Measurements from ENCODE around the gene GLB1L. TPM values are rescaled to one million over a fixed set of nuclear protein-coding genes. Genes with fewer than 3 reads are reported as not detected.
A peak's percentile ranks its signal among the peaks of the same experiment; 100 is the strongest.
"Not testable (repeated sequence)": the region's sequence is repeated elsewhere in the genome, so short reads cannot be mapped to it uniquely, and the experiment has no call there.

Gene GLB1L
- total RNA-seq, 2 donors from 2014 or later = 1.8 to 3.4 TPM

DNA sequence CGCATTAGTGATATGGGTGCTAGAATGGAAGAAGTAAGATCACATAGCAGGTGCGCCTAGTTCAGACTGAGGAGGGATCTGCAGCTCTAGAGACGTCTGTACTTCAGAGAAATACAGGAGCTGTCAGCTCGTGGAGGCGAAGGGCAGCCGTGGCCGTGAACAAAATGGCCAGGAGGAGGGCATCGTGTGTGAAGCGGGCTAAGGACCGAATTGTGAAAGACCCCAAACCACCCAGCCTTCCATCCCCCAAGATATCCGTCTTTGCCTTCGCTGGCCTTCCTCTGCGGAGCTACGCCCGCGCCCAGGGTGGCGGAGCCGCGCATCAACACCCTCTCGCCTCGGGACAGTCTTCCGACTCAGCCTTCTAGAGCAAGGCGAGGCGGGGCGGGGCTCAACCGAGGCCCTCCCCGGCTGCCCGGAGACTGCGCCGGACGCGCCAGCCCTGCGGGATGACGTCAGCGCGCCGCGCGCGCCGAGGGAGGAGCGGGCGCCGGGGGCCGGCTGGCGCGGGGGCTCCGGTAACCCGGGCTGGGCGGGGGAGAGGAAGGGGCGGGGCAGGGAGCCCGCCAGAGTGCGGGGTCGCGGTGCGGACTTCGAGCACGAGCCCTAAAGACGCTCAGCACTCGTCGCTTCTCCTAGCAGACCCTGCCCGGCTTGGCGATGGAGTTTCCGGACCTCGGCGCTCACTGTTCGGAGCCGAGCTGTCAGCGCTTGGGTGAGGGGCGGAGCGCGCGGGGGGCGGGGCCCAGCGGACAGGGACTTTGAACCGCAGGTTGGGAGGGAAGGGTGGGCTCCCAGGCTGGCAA is 38.7 kb downstream of the GLB1L start, which contains the start of gene ZFAND2B:
Gene ZFAND2B (plus strand): TSS at position 455 of the 806 bp plus-strand sequence. CDS start 206 bp downstream, at position 661.
- Histone ChIP-seq H3K4me1 (peaks cover 0 to 21% of the 10 kb centered on the region in 2 donors), H3K9me3 (no peaks in the 10 kb centered on the region), H3K27me3 (no peaks in the 10 kb centered on the region), H3K4me3 (peak within 1 kb of the TSS; percentile 76 to 78), H3K36me3 (peaks cover 10% of the 10 kb centered on the region), H3K27ac (peak within 1 kb of the TSS; percentile 95 to 98)
- peak; percentile 96 for DNase-seq (ENCODE audit: low spot score)
- TF ChIP-seq, protein P1, sequence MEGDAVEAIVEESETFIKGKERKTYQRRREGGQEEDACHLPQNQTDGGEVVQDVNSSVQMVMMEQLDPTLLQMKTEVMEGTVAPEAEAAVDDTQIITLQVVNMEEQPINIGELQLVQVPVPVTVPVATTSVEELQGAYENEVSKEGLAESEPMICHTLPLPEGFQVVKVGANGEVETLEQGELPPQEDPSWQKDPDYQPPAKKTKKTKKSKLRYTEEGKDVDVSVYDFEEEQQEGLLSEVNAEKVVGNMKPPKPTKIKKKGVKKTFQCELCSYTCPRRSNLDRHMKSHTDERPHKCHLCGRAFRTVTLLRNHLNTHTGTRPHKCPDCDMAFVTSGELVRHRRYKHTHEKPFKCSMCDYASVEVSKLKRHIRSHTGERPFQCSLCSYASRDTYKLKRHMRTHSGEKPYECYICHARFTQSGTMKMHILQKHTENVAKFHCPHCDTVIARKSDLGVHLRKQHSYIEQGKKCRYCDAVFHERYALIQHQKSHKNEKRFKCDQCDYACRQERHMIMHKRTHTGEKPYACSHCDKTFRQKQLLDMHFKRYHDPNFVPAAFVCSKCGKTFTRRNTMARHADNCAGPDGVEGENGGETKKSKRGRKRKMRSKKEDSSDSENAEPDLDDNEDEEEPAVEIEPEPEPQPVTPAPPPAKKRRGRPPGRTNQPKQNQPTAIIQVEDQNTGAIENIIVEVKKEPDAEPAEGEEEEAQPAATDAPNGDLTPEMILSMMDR (IDR thresholded peaks at IDR 0.05) = no peak

DNA sequence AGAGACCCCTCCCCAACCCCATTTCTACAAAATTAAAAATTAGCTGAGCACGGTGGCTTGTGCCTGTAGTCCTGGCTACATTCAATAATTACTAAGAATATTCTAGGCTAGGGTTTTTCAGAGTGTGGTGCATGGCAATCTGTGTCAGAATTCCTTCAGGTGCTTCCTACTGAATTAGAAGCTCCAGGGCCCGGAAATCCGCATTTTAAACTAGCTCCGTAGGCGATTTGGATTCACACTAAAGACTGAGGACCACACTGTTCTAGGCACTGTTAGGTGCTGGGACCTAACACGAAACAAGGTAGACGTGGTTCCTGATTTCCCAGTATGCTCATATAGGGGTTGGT is 39.3 kb downstream of the GLB1L start:
- TF ChIP-seq, protein P1 (IDR thresholded peaks at IDR 0.05) = no peak
- H3K27me3 ChIP-seq = no peaks in the 10 kb centered on the region
- peak overlapping the region; percentile 95 to 98 for H3K27ac ChIP-seq
- no peak for DNase-seq (ENCODE audit: low spot score)
- peaks cover 10% of the 10 kb centered on the region for H3K36me3 ChIP-seq
- peak overlapping the region; percentile 76 to 78 for H3K4me3 ChIP-seq
- H3K9me3 ChIP-seq = no peaks in the 10 kb centered on the region
- peaks cover 0 to 21% of the 10 kb centered on the region in 2 donors for H3K4me1 ChIP-seq

DNA sequence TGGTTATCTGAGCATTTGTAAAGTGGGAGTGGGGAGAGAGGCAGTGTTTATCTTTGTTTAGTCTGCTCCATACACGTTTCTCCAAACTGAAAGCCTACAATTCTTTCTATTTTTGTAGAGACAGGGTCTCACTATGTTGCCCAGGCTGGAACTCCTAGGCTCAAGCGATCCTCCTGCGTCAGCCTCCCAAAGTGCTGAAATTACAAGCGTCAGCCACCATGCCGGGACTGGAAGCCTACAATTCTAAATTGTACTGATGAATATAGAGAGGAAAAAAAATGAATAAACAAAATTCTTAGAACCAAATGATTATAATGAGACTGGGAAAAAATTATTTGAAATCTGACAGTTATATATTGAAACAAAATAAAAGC is 40.1 kb downstream of the GLB1L start:
- TF ChIP-seq, protein P1 (IDR thresholded peaks at IDR 0.05) = no peak

GRCh38 chr2:219204425-219205164 is 40.6 kb downstream of the GLB1L start:
- DNase-seq (ENCODE audit: low spot score) = no peak
- TF ChIP-seq, protein P1 (IDR thresholded peaks at IDR 0.05) = no peak
- Histone ChIP-seq H3K4me1 (peaks cover 0 to 21% of the 10 kb centered on the region in 2 donors), H3K9me3 (no peaks in the 10 kb centered on the region), H3K36me3 (peaks cover 10% of the 10 kb centered on the region), H3K27ac (no peak overlapping the region), H3K27me3 (no peaks in the 10 kb centered on the region), H3K4me3 (no peak overlapping the region)

More for the DNA sequence above, 40.1 kb downstream of the GLB1L start:
- Histone ChIP-seq H3K9me3 (no peaks in the 10 kb centered on the region), H3K27ac (no peak overlapping the region), H3K4me3 (no peak overlapping the region), H3K27me3 (no peaks in the 10 kb centered on the region), H3K36me3 (peaks cover 10% of the 10 kb centered on the region), H3K4me1 (peaks cover 0 to 21% of the 10 kb centered on the region in 2 donors)
- DNase-seq (ENCODE audit: low spot score) = no peak

- not testable (repeated sequence) for H3K27ac ChIP-seq; H3K4me3 ChIP-seq; H3K4me1 ChIP-seq; H3K27me3 ChIP-seq; H3K9me3 ChIP-seq; H3K36me3 ChIP-seq; DNase-seq (ENCODE audit: low spot score)
Observed at GRCh38 chr2:219201331-219201730, 43.9 kb downstream of the GLB1L start.

GRCh38 chr2:219200502-219201326 is 44.5 kb downstream of the GLB1L start:
- not testable (repeated sequence) for H3K9me3 ChIP-seq; H3K27ac ChIP-seq; H3K4me1 ChIP-seq; H3K4me3 ChIP-seq; H3K27me3 ChIP-seq; H3K36me3 ChIP-seq; DNase-seq (ENCODE audit: low spot score)

Data from right atrium auricular region (tissue), 2 donors.